Thoracic aorta (tissue), 2 donors: ENCODE data around the gene HDAC4. TPM values are rescaled to one million over a fixed set of nuclear protein-coding genes. Genes with fewer than 3 reads are reported as not detected.

Experiments
- ATAC-seq: fragments of 150-250 bp; one replicate; pipeline ENCODE4 v1.8.0; 2017; ENCODE audit warnings: low read depth; ENCODE audit not compliant: insufficient number of reproducible peaks, low FRiP score
- DNase-seq: peaks from one replicate; pipeline ENCODE4 v3.0.0-alpha.2; 2020; ENCODE audit warnings: low spot score
- H3K27ac ChIP-seq, 2 donors: fragments of 200-600 bp; sonication (generic); 1 replicate in 1 of 2; 2 replicates in 1 of 2; pipeline ENCODE4 v1.5.1; 2016; ENCODE audit warnings: mild to moderate bottlenecking in 2 of 2, moderate library complexity in 2 of 2
- H3K27me3 ChIP-seq: fragments of 200-600 bp; sonication (generic); replicated peaks from 2 replicates; pipeline ENCODE4 v1.6.0; 2016; ENCODE audit warnings: mild to moderate bottlenecking; ENCODE audit not compliant: insufficient read depth
- H3K36me3 ChIP-seq: fragments of 200-600 bp; sonication (generic); one replicate; pipeline ENCODE4 v1.5.1; 2016
- H3K4me1 ChIP-seq, 2 donors: fragments of 200-600 bp; sonication (generic); 1 replicate in 1 of 2; 2 replicates in 1 of 2; pipeline versions ENCODE4 v1.5.1 to v1.6.0; 2016; ENCODE audit warnings: low read depth in 2 of 2, mild to moderate bottlenecking in 1 of 2; ENCODE audit not compliant: control insufficient read depth in 1 of 2
- H3K4me3 ChIP-seq: fragments of 200-600 bp; sonication (generic); 2 replicates; pipeline ENCODE4 v1.5.1; 2016; ENCODE audit warnings: mild to moderate bottlenecking
- H3K9me3 ChIP-seq: fragments of 200-600 bp; sonication (generic); 2 replicates; pipeline ENCODE4 v1.5.1; 2016
- total RNA-seq, 2 donors: library from RNA; depleted of rRNA; stranded (reverse); fragments of >200 nt; gene quantifications; one replicate each; pipeline versions ENCODE4 v1.1.0 to v1.2.3, GENCODE V29; 2016
- TF ChIP-seq, protein P1 (sequence below): fragments of 200-600 bp; sonication (generic); IDR thresholded peaks from one replicate; pipeline ENCODE4 v1.5.1; 2019; ENCODE audit warnings: antibody characterized with exemption

The HDAC4 gene
- total RNA-seq, 2 donors from 2014 or later, result 79.2 to 163 TPM

DNA sequence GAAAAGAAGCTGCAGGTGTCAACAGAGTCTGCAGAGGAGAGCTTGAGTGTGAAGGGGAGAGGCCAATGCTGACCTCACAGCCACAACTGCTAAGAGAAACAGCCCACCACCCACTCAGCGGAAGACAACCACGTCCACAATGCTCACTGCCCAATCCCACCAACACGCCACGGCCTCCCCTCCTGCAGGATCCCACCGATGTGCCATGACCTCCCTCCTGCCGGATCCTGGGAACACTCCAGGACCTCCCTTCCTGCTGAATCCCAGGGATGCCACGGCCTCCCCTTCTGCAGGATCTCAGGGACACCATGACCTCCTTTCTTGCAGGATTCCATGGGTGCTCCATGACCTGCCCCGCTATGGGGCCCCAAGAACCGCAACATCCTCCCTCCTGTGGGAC lies 285.2 kb downstream of the HDAC4 start:
- Histone ChIP-seq H3K36me3 (no peaks in the 10 kb centered on the region), H3K9me3 (no peaks in the 10 kb centered on the region), H3K4me1 (peaks cover 0 to 20% of the 10 kb centered on the region in 2 donors), H3K4me3 (no peak overlapping the region), H3K27me3 (no peaks in the 10 kb centered on the region), H3K27ac (no peak overlapping the region)
- ATAC-seq (no peak), DNase-seq (no peak)
- TF ChIP-seq, protein P1, sequence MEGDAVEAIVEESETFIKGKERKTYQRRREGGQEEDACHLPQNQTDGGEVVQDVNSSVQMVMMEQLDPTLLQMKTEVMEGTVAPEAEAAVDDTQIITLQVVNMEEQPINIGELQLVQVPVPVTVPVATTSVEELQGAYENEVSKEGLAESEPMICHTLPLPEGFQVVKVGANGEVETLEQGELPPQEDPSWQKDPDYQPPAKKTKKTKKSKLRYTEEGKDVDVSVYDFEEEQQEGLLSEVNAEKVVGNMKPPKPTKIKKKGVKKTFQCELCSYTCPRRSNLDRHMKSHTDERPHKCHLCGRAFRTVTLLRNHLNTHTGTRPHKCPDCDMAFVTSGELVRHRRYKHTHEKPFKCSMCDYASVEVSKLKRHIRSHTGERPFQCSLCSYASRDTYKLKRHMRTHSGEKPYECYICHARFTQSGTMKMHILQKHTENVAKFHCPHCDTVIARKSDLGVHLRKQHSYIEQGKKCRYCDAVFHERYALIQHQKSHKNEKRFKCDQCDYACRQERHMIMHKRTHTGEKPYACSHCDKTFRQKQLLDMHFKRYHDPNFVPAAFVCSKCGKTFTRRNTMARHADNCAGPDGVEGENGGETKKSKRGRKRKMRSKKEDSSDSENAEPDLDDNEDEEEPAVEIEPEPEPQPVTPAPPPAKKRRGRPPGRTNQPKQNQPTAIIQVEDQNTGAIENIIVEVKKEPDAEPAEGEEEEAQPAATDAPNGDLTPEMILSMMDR, result no peak

DNA sequence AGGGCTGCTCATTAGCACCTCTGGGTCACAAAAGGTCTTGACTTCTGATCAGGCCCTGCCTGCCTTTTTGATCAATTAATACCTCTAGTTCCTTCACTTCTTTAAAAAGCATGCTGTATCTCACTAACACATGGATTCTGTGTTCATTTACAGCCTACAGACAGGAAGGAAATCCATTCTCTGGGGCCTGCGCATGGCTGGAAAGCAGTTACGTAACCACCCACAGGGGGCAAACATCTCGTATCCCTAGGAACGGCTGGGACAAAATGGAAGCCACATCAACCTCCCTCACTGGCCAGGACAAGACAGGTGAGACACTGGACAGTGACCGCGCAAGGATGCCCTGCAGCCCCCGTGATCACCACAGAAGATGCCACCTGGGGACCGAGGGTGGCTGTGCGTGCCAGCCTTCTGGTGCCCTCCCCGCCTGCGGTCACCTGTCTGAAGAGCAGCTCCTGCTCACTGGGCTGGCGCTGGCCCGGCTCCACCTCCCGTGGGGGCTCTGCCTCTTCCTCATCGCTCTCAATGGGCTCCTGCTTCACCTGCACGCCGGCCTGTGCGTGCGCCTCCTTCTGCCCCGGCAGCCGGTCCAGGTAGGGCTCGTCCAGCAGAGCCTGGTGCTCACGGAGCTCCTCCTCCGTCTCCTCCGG lies 286.1 kb downstream of the HDAC4 start:
- H3K4me3 ChIP-seq, result no peak overlapping the region
- no peaks in the 10 kb centered on the region for H3K9me3 ChIP-seq
- H3K36me3 ChIP-seq, result peaks cover under 1% of the 10 kb centered on the region
- DNase-seq (no peak), ATAC-seq (no peak)
- H3K4me1 ChIP-seq, result peaks cover 0 to 20% of the 10 kb centered on the region in 2 donors
- no peaks in the 10 kb centered on the region for H3K27me3 ChIP-seq
- no peak overlapping the region for H3K27ac ChIP-seq
- TF ChIP-seq, protein P1, result no peak

DNA sequence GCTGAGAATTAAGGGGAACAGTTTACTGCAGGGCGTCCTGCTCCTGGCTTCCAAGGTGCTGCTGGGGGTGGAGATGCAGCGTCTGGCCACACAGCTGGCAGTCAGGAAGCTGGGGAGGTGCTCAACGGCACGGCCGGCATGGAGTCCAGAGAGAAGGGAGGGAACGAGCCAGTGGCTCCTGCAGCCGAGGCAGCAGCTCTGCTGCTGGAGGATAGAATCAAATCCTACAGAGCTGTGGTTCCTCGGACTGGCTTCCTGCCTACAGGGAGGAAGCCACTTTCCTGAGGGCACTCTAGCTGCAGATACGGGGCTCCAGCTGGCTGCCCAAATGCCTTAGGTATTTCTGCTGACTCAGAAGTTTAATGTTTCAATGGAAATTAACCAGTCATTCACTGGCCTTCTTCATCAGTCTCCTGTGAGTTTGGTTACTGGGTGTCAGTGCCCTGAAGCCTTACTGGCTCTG lies 286.7 kb downstream of the HDAC4 start:
- Histone ChIP-seq H3K36me3 (peaks cover 6% of the 10 kb centered on the region), H3K4me3 (no peak overlapping the region), H3K27ac (no peak overlapping the region), H3K9me3 (no peaks in the 10 kb centered on the region), H3K27me3 (no peaks in the 10 kb centered on the region), H3K4me1 (peaks cover 0 to 20% of the 10 kb centered on the region in 2 donors)
- ATAC-seq (no peak), DNase-seq (no peak)
- TF ChIP-seq, protein P1, result no peak

GRCh38 chr2:239113615-239114014 lies 287.2 kb downstream of the HDAC4 start:
- Histone ChIP-seq H3K4me1 (peaks cover 0 to 20% of the 10 kb centered on the region in 2 donors), H3K36me3 (peaks cover 9% of the 10 kb centered on the region), H3K9me3 (no peaks in the 10 kb centered on the region), H3K27ac (no peak overlapping the region), H3K4me3 (no peak overlapping the region), H3K27me3 (no peaks in the 10 kb centered on the region)
- DNase-seq, result no peak
- TF ChIP-seq, protein P1, result no peak
- no peak for ATAC-seq

DNA sequence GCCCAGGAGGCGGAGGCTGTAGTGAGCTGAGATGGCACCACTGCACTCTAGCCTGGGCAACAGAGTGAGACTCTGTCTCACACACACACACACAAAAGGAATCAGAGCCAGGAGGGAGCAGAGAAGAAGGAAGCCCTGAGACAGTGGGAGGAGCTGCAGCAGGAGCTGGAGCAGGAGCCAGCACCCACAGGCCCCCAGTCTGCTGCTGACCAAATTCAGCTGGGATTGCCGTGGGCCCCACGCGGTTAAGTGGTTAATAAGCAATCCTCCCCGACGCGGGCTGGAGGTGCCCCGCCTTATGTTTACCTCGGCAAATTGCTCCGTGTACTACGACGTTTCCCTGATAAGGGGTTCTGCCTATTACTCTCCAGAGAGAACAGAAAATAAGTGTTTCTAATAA lies 287.6 kb downstream of the HDAC4 start:
- TF ChIP-seq, protein P1, result no peak
- Histone ChIP-seq H3K4me1 (peaks cover 0 to 20% of the 10 kb centered on the region in 2 donors), H3K9me3 (no peaks in the 10 kb centered on the region), H3K4me3 (no peak overlapping the region), H3K27me3 (no peaks in the 10 kb centered on the region), H3K36me3 (peaks cover 9% of the 10 kb centered on the region), H3K27ac (no peak overlapping the region)
- DNase-seq (no peak), ATAC-seq (no peak)
